ENCODE data around the gene TMC1. TPM values are rescaled to one million over a fixed set of nuclear protein-coding genes. Genes with fewer than 3 reads are reported as not detected.

TMC1 gene
- polyA plus RNA-seq, 2 of the 4 experiments (the other 2 are of a cell fraction) = 0.12 to 0.17 TPM

DNA sequence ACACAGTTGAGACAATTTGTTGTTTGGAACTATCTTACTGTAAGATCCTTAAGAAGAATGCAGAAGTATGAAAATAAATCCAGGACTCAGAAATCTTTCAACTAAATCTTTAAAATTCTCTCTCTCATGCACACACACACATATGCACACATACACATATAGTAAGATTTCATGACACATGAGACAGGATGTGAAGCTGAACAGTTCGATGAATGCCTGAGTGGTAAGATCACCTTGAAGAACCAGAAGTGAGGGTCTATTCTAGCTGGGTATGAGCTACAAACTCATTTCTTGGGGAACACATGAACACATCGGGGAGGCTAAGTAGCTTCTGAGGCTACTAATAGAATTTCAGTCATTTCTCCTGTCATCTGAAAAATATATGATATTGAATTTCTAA lies 153.6 kb downstream of the TMC1 start (continued):
- TF ChIP-seq RAD21 (conservative IDR thresholded peaks at IDR 0.05 in 1 of 2, IDR thresholded peaks at IDR 0.05 in 1 of 2) = no peak
- TF ChIP-seq, protein P1, sequence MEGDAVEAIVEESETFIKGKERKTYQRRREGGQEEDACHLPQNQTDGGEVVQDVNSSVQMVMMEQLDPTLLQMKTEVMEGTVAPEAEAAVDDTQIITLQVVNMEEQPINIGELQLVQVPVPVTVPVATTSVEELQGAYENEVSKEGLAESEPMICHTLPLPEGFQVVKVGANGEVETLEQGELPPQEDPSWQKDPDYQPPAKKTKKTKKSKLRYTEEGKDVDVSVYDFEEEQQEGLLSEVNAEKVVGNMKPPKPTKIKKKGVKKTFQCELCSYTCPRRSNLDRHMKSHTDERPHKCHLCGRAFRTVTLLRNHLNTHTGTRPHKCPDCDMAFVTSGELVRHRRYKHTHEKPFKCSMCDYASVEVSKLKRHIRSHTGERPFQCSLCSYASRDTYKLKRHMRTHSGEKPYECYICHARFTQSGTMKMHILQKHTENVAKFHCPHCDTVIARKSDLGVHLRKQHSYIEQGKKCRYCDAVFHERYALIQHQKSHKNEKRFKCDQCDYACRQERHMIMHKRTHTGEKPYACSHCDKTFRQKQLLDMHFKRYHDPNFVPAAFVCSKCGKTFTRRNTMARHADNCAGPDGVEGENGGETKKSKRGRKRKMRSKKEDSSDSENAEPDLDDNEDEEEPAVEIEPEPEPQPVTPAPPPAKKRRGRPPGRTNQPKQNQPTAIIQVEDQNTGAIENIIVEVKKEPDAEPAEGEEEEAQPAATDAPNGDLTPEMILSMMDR (IDR thresholded peaks at IDR 0.05) = no peak

DNA sequence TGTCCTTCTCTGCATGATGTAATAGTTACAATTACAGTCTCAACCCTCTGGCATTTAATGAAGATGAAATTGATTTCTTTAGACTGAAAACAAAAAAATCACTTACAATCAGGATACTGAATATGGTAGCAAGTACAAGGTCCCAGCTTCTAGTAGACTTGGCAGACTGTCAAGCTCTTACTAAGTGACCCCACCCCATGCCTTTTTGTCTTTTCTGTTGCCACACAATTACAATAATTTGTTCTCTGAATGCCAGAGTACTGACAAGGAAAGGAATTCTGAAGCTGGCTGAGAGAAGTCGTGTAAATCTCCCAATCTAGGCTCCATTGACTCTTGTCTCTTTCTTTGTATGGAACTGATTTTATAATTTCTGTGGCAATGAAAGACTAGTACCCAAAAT lies 154.2 kb downstream of the TMC1 start:
- WGBS (ENCODE audit: missing lambda C conversion rate) = 26% methylated on average over 1 of the region's 1 CpG
- FAIRE-seq (peak; percentile 18), ATAC-seq (no peak), DNase-seq (ENCODE audit: low read depth in 1 of 2, low spot score in 1 of 2) (peak in 1 of 2 experiments; percentile 10)
- Histone ChIP-seq H3K4me1 (no peaks in the 10 kb centered on the region), H3K4me3 (no peak overlapping the region), H3K4me2 (no peak overlapping the region), H3K9me3 (peaks cover 2% of the 10 kb centered on the region; the same call in 1 of the 3 replicates), H3K27ac (no peak overlapping the region)
- ChIA-PET POLR2A (no interaction called here), CTCF (no interaction called here)
- TF ChIP-seq, protein P2, sequence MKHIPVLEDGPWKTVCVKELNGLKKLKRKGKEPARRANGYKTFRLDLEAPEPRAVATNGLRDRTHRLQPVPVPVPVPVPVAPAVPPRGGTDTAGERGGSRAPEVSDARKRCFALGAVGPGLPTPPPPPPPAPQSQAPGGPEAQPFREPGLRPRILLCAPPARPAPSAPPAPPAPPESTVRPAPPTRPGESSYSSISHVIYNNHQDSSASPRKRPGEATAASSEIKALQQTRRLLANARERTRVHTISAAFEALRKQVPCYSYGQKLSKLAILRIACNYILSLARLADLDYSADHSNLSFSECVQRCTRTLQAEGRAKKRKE (CRISPR knock-in tag; IDR thresholded peaks at IDR 0.05; ENCODE audit: low read depth) = no peak
- TF ChIP-seq, protein P3, sequence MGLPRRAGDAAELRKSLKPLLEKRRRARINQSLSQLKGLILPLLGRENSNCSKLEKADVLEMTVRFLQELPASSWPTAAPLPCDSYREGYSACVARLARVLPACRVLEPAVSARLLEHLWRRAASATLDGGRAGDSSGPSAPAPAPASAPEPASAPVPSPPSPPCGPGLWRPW (IDR thresholded peaks at IDR 0.05) = no peak
- no peak for TF ChIP-seq FOXS1 (CRISPR knock-in tag; IDR thresholded peaks at IDR 0.05)
- TF ChIP-seq KDM1A (IDR thresholded peaks at IDR 0.05; ENCODE audit: low read depth) = no peak
- TF ChIP-seq CHD2 (IDR thresholded peaks at IDR 0.05; ENCODE audit: low read length, partially characterized antibody) = no peak
- TF ChIP-seq HOXB13 (CRISPR knock-in tag; IDR thresholded peaks at IDR 0.05; ENCODE audit: low read depth) = no peak

DNA sequence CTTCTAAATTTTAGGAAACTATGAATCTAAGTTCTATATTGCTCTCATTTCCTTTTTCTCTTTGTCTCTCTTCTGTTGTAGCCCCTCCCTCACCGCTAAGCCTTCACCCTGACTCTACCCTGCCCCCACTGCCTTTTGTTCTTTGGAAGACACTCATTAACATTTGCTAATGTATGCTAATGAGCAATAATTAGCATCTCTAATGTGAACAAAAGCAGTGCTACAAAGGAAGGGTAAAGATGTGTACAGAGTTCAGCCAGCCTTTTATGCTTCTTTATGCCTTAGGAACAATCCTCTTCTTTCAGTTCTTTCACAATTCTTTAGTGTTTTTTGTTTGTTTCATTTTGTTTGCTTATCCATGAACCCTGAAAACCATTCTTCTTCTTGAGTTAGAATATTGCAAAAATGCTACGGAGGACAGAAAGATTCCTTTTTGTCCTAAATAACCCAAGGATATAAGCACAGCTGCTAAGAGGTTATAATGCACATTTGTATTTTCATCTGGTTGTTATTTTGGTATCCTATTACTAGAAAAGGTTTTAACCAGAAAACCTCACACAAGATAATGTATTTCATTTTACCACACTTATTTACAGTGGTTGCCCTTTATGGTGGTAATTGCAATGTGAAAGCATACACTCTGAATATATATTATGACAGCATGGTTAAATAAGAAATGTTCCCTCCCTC lies 159.3 kb downstream of the TMC1 start:
- H3K4me1 ChIP-seq = no peaks in the 10 kb centered on the region
- WGBS (ENCODE audit: missing lambda C conversion rate) = 72% methylated on average over 2 of the region's 2 CpGs
- peak; percentile 56 for FAIRE-seq
- POLR2A ChIA-PET = no interaction called here
- H3K4me2 ChIP-seq = no peak overlapping the region
- no peak overlapping the region for H3K27ac ChIP-seq
- no peaks in the 10 kb centered on the region for H3K9me3 ChIP-seq
- no peak for DNase-seq (ENCODE audit: low read depth in 1 of 2, low spot score in 1 of 2)
- H3K4me3 ChIP-seq = no peak overlapping the region
- ATAC-seq = no peak
- TF ChIP-seq, protein P4, sequence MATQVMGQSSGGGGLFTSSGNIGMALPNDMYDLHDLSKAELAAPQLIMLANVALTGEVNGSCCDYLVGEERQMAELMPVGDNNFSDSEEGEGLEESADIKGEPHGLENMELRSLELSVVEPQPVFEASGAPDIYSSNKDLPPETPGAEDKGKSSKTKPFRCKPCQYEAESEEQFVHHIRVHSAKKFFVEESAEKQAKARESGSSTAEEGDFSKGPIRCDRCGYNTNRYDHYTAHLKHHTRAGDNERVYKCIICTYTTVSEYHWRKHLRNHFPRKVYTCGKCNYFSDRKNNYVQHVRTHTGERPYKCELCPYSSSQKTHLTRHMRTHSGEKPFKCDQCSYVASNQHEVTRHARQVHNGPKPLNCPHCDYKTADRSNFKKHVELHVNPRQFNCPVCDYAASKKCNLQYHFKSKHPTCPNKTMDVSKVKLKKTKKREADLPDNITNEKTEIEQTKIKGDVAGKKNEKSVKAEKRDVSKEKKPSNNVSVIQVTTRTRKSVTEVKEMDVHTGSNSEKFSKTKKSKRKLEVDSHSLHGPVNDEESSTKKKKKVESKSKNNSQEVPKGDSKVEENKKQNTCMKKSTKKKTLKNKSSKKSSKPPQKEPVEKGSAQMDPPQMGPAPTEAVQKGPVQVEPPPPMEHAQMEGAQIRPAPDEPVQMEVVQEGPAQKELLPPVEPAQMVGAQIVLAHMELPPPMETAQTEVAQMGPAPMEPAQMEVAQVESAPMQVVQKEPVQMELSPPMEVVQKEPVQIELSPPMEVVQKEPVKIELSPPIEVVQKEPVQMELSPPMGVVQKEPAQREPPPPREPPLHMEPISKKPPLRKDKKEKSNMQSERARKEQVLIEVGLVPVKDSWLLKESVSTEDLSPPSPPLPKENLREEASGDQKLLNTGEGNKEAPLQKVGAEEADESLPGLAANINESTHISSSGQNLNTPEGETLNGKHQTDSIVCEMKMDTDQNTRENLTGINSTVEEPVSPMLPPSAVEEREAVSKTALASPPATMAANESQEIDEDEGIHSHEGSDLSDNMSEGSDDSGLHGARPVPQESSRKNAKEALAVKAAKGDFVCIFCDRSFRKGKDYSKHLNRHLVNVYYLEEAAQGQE (IDR thresholded peaks at IDR 0.05) = no peak
- TF ChIP-seq ZNF302 (CRISPR knock-in tag; IDR thresholded peaks at IDR 0.05) = no peak
- no peak for TF ChIP-seq RNF2 (IDR thresholded peaks at IDR 0.05; ENCODE audit: borderline replicate concordance, low read depth)
- TF ChIP-seq NR3C1 (IDR thresholded peaks at IDR 0.05) = no peak
- TF ChIP-seq MYC (IDR thresholded peaks at IDR 0.05; ENCODE audit: borderline replicate concordance, low read length) = no peak
- TF ChIP-seq, protein P5, sequence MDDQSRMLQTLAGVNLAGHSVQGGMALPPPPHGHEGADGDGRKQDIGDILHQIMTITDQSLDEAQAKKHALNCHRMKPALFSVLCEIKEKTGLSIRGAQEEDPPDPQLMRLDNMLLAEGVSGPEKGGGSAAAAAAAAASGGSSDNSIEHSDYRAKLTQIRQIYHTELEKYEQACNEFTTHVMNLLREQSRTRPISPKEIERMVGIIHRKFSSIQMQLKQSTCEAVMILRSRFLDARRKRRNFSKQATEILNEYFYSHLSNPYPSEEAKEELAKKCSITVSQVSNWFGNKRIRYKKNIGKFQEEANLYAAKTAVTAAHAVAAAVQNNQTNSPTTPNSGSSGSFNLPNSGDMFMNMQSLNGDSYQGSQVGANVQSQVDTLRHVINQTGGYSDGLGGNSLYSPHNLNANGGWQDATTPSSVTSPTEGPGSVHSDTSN (IDR thresholded peaks at IDR 0.05) = no peak
- no peak for TF ChIP-seq ZSCAN20 (CRISPR knock-in tag; IDR thresholded peaks at IDR 0.05)
- no peak for TF ChIP-seq SMC3 (IDR thresholded peaks at IDR 0.05)
- CTCF ChIA-PET = no interaction called here

All from A549 (cell line).